ENCODE results near the gene STC2.

Gene STC2

DNA sequence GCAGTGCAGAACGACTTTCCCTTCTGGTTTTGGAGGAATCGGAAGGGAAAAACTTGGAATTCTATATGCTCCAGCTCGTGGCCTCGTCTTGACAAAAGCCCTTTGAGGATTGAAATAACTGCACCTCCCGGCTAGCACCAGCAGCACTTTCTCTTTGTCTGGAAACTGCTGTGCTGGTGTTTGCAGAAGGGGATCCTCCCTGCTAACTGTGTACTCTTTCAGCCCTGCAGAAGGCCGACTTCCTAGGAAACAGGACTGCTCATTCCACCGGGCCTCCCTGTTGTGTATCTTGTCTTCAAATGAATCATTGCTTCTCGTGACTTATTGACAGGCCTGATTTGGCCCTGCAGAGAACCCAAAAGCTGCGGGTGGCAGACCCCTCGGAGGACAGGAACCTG, 23.6 kb downstream of the STC2 start:
- no peak for DNase-seq (ENCODE audit: low spot score)
- Histone ChIP-seq H3K4me3 (ENCODE audit: low read length in 2 of 2) (no peak overlapping the region), H2BK15ac (ENCODE audit: low read length) (no peak overlapping the region), H2BK12ac (ENCODE audit: low read length) (no peak overlapping the region), H2AFZ (ENCODE audit: low read length) (peak overlapping the region; percentile 59), H2BK5ac (ENCODE audit: low read length) (no peak overlapping the region), H2BK120ac (ENCODE audit: low read depth, low read length) (no peak overlapping the region), H3K4me2 (ENCODE audit: insufficient read depth, low read length, poor library complexity, severe bottlenecking) (no peak overlapping the region), H3K4ac (ENCODE audit: low read length) (no peak overlapping the region), H3K9ac (ENCODE audit: low read depth, low read length, poor library complexity) (no peak overlapping the region), H3K27me3 (ENCODE audit: control insufficient read depth in 3 of 3, insufficient read depth in 3 of 3, low read depth in 1 of 3, low read length in 3 of 3) (peaks cover 0 to 5% (median 0%) of the 10 kb centered on the region in 3 experiments), H4K91ac (ENCODE audit: low read depth, low read length, poor library complexity) (no peak overlapping the region), H3K14ac (ENCODE audit: low read length) (no peak overlapping the region), H2AK5ac (ENCODE audit: low read depth, low read length) (no peak overlapping the region), H3K79me1 (ENCODE audit: low read depth, low read length) (no peaks in the 10 kb centered on the region), H3K4me1 (ENCODE audit: control insufficient read depth in 2 of 2, insufficient read depth in 1 of 2, low read depth in 1 of 2, low read length in 2 of 2) (peaks cover 25 to 29% of the 10 kb centered on the region in 2 donors), H3K9me3 (replicated peaks in 1 of 2; ENCODE audit: control insufficient read depth in 2 of 2, insufficient read depth in 1 of 2, low read depth in 1 of 2, low read length in 2 of 2) (peaks cover 5 to 9% of the 10 kb centered on the region in 2 donors), H3K18ac (ENCODE audit: low read length) (no peak overlapping the region), H4K8ac (ENCODE audit: low read depth, low read length) (no peak overlapping the region), H3K23ac (ENCODE audit: low read depth, low read length, poor library complexity) (no peak overlapping the region), H3K27ac (replicated peaks; ENCODE audit: low read length) (no peak overlapping the region), H3K36me3 (replicated peaks in 1 of 2; ENCODE audit: control insufficient read depth in 2 of 2, insufficient read depth in 2 of 2, low read length in 2 of 2) (no peaks in the 10 kb centered on the region)
- no CpG with 5 or more reads among the region's 10 CpGs for WGBS, 2 donors (ENCODE audit: extremely low coverage in 2 of 2, insufficient read length in 2 of 2, insufficient replicate concordance in 1 of 2)

DNA sequence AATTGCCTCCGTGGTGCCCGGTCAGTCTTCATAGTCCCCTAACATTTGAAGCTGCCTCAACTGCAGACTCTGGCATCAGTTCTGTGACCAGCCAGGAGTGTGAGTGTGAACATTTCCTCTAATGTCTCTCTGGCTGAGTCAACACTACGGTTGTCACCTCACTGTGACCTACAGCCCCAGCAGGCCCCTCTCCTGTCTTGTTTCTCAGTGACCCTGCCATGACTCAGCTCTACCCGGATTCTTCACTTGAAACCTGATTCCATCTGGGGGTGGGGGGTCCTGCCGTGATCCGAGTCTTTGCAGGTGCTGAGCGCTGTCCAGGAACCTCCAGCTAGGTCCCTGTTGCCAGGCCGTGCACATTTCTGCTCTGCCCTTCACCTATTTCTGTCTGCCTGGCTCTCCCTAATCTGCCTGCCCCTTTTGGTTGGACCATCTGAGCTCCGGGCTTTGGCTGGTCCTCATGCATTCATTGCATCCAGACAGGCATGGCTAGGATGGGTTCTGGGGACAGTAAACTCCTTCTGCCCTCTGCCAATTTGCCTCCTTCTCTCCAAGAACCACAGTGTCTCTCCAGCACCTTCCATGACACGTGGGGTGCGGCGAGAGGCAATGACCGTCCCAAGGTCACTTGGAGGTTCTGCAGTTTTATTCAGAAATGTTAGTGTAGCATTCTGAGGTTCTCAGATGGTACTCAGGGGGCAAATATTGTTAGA, 24.2 kb downstream of the STC2 start:
- no peak overlapping the region for H3K23ac ChIP-seq (ENCODE audit: low read depth, low read length, poor library complexity)
- no peaks in the 10 kb centered on the region for H3K79me1 ChIP-seq (ENCODE audit: low read depth, low read length)
- no peak overlapping the region for H3K9ac ChIP-seq (ENCODE audit: low read depth, low read length, poor library complexity)
- peak overlapping the region; percentile 24 for H3K18ac ChIP-seq (ENCODE audit: low read length)
- H4K91ac ChIP-seq (ENCODE audit: low read depth, low read length, poor library complexity) = no peak overlapping the region
- no peak overlapping the region for H2BK5ac ChIP-seq (ENCODE audit: low read length)
- H3K4me2 ChIP-seq (ENCODE audit: insufficient read depth, low read length, poor library complexity, severe bottlenecking) = no peak overlapping the region
- H3K9me3 ChIP-seq (replicated peaks in 1 of 2; ENCODE audit: control insufficient read depth in 2 of 2, insufficient read depth in 1 of 2, low read depth in 1 of 2, low read length in 2 of 2) = peaks cover 5 to 9% of the 10 kb centered on the region in 2 donors
- no peak overlapping the region for H2AK5ac ChIP-seq (ENCODE audit: low read depth, low read length)
- DNase-seq (ENCODE audit: low spot score) = no peak
- WGBS, 2 donors (ENCODE audit: extremely low coverage in 2 of 2, insufficient read length in 2 of 2, insufficient replicate concordance in 1 of 2) = no CpG with 5 or more reads among the region's 13 CpGs
- H2BK15ac ChIP-seq (ENCODE audit: low read length) = no peak overlapping the region
- H3K36me3 ChIP-seq (replicated peaks in 1 of 2; ENCODE audit: control insufficient read depth in 2 of 2, insufficient read depth in 2 of 2, low read length in 2 of 2) = no peaks in the 10 kb centered on the region
- no peak overlapping the region for H3K4me3 ChIP-seq (ENCODE audit: low read length in 2 of 2)
- peak overlapping the region; percentile 59 for H2AFZ ChIP-seq (ENCODE audit: low read length)
- no peak overlapping the region for H3K27ac ChIP-seq (replicated peaks; ENCODE audit: low read length)
- H2BK120ac ChIP-seq (ENCODE audit: low read depth, low read length) = no peak overlapping the region
- H4K8ac ChIP-seq (ENCODE audit: low read depth, low read length) = no peak overlapping the region
- no peak overlapping the region for H3K14ac ChIP-seq (ENCODE audit: low read length)
- H3K4me1 ChIP-seq (ENCODE audit: control insufficient read depth in 2 of 2, insufficient read depth in 1 of 2, low read depth in 1 of 2, low read length in 2 of 2) = peaks cover 25 to 29% of the 10 kb centered on the region in 2 donors
- H3K4ac ChIP-seq (ENCODE audit: low read length) = no peak overlapping the region
- no peak overlapping the region for H2BK12ac ChIP-seq (ENCODE audit: low read length)
- peaks cover 0 to 5% (median 0%) of the 10 kb centered on the region in 3 experiments for H3K27me3 ChIP-seq (ENCODE audit: control insufficient read depth in 3 of 3, insufficient read depth in 3 of 3, low read depth in 1 of 3, low read length in 3 of 3)

DNA sequence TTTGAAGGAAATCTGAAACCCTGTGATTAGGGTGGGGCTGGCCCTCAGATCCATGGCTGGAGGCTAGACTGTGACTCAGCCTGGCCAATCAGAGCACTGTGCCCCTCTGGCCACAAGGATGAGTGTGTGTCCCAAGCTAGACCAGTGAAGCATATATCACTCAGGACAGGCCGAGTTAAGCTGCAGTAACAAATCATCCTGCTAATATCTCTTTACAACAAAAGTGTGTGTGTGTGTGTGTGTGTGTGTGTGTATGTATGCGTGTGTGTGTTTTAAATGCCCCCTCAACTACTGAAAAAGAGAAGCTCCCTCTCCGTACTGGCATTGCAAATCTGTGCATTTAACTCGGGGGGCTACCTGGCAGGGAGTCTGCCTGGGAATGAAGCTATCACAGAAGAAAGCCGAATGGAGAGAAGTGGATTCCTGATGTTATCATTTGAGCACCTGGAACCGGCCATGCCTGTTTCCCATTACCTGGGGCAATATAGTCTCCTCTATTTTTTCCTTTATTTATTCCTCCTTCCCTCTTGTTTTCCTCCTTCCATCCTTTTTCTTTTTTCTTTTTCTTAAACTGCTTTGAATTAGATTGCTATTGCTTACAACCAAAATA, 25.6 kb downstream of the STC2 start:
- peak overlapping the region; percentile 27 for H2AFZ ChIP-seq (ENCODE audit: low read length)
- no peaks in the 10 kb centered on the region for H3K36me3 ChIP-seq (replicated peaks in 1 of 2; ENCODE audit: control insufficient read depth in 2 of 2, insufficient read depth in 2 of 2, low read length in 2 of 2)
- no peak overlapping the region for H2BK5ac ChIP-seq (ENCODE audit: low read length)
- peaks cover 0 to 9% (median 0%) of the 10 kb centered on the region in 3 experiments for H3K27me3 ChIP-seq (ENCODE audit: control insufficient read depth in 3 of 3, insufficient read depth in 3 of 3, low read depth in 1 of 3, low read length in 3 of 3)
- peaks cover under 1 to 4% of the 10 kb centered on the region in 2 donors for H3K9me3 ChIP-seq (replicated peaks in 1 of 2; ENCODE audit: control insufficient read depth in 2 of 2, insufficient read depth in 1 of 2, low read depth in 1 of 2, low read length in 2 of 2)
- H2AK5ac ChIP-seq (ENCODE audit: low read depth, low read length) = no peak overlapping the region
- H3K4me1 ChIP-seq (ENCODE audit: control insufficient read depth in 2 of 2, insufficient read depth in 1 of 2, low read depth in 1 of 2, low read length in 2 of 2) = peaks cover 34 to 36% of the 10 kb centered on the region in 2 donors
- no CpG with 5 or more reads among the region's 6 CpGs for WGBS, 2 donors (ENCODE audit: extremely low coverage in 2 of 2, insufficient read length in 2 of 2, insufficient replicate concordance in 1 of 2)
- no peak overlapping the region for H3K4ac ChIP-seq (ENCODE audit: low read length)
- H2BK12ac ChIP-seq (ENCODE audit: low read length) = no peak overlapping the region
- no peak overlapping the region for H3K27ac ChIP-seq (replicated peaks; ENCODE audit: low read length)
- H3K4me3 ChIP-seq (ENCODE audit: low read length in 2 of 2) = no peak overlapping the region
- no peak overlapping the region for H4K91ac ChIP-seq (ENCODE audit: low read depth, low read length, poor library complexity)
- no peak overlapping the region for H2BK120ac ChIP-seq (ENCODE audit: low read depth, low read length)
- H3K18ac ChIP-seq (ENCODE audit: low read length) = no peak overlapping the region
- no peak overlapping the region for H3K9ac ChIP-seq (ENCODE audit: low read depth, low read length, poor library complexity)
- no peaks in the 10 kb centered on the region for H3K79me1 ChIP-seq (ENCODE audit: low read depth, low read length)
- no peak overlapping the region for H3K4me2 ChIP-seq (ENCODE audit: insufficient read depth, low read length, poor library complexity, severe bottlenecking)
- no peak overlapping the region for H2BK15ac ChIP-seq (ENCODE audit: low read length)
- H3K23ac ChIP-seq (ENCODE audit: low read depth, low read length, poor library complexity) = no peak overlapping the region
- DNase-seq (ENCODE audit: low spot score) = no peak
- no peak overlapping the region for H4K8ac ChIP-seq (ENCODE audit: low read depth, low read length)
- H3K14ac ChIP-seq (ENCODE audit: low read length) = no peak overlapping the region

Measured in neuronal stem cell (in vitro differentiated cells).